Right atrium auricular region (tissue), 2 donors: Measurements from ENCODE around the gene RAB12. TPM values are rescaled to one million over a fixed set of nuclear protein-coding genes. Genes with fewer than 3 reads are reported as not detected.

Source experiments
- DNase-seq: peaks from one replicate; pipeline ENCODE4 v3.0.0-alpha.2; 2019; ENCODE audit warnings: low spot score
- H3K27ac ChIP-seq, 2 donors: fragments of 200-600 bp; sonication (generic); 1 replicate in 1 of 2; 2 replicates in 1 of 2; pipeline ENCODE4 v1.5.1; 2016 to 2019
- H3K27me3 ChIP-seq, 2 donors: fragments of 200-600 bp; sonication (generic); one replicate each; pipeline versions ENCODE4 v1.5.1 to v1.6.0; 2017 to 2019
- H3K36me3 ChIP-seq: fragments of 200-600 bp; sonication (generic); one replicate; pipeline ENCODE4 v1.5.1; 2016
- H3K4me1 ChIP-seq, 2 donors: fragments of 200-600 bp; sonication (generic); one replicate each; pipeline versions ENCODE4 v1.5.1 to v1.6.0; 2017 to 2019
- H3K4me3 ChIP-seq, 2 donors: fragments of 200-600 bp; sonication (generic); 1 replicate in 1 of 2; 2 replicates in 1 of 2; pipeline ENCODE4 v1.5.1; 2017 to 2019; ENCODE audit warnings: mild to moderate bottlenecking in 1 of 2, moderate library complexity in 1 of 2
- H3K9me3 ChIP-seq, 2 donors: fragments of 200-600 bp; sonication (generic); one replicate each; pipeline ENCODE4 v1.5.1; 2019
- total RNA-seq, 2 donors: library from RNA; depleted of rRNA; stranded (reverse); fragments of >200 nt; gene quantifications; one replicate each; pipeline ENCODE4 v1.1.0, GENCODE V29; 2016
- TF ChIP-seq, protein P1 (sequence below), 2 donors: fragments of 200-600 bp; sonication (generic); IDR thresholded peaks; one replicate each; pipeline ENCODE4 v1.5.1; 2019; ENCODE audit warnings: antibody characterized with exemption in 2 of 2

RAB12 gene
- total RNA-seq, 2 donors from 2014 or later, result 67.1 to 97.6 TPM

DNA sequence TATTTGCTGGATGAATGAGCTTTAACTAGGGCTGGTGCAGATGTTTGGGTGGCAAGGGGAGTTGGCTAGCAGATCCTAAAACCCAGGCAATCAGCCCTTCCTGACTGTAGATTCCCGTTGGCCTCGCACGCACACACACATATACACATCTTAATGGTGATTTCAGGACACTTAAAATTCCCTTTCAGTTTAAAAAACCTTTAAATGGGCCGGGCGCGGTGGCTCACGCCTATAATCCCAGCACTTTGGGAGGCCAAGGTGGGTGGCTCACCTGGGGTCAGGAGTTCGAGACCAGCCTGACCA, 76.6 kb downstream of the RAB12 start:
- H3K4me3 ChIP-seq, result no peak overlapping the region
- DNase-seq, result no peak
- TF ChIP-seq, protein P1, sequence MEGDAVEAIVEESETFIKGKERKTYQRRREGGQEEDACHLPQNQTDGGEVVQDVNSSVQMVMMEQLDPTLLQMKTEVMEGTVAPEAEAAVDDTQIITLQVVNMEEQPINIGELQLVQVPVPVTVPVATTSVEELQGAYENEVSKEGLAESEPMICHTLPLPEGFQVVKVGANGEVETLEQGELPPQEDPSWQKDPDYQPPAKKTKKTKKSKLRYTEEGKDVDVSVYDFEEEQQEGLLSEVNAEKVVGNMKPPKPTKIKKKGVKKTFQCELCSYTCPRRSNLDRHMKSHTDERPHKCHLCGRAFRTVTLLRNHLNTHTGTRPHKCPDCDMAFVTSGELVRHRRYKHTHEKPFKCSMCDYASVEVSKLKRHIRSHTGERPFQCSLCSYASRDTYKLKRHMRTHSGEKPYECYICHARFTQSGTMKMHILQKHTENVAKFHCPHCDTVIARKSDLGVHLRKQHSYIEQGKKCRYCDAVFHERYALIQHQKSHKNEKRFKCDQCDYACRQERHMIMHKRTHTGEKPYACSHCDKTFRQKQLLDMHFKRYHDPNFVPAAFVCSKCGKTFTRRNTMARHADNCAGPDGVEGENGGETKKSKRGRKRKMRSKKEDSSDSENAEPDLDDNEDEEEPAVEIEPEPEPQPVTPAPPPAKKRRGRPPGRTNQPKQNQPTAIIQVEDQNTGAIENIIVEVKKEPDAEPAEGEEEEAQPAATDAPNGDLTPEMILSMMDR (IDR thresholded peaks at IDR 0.05), result no peak
- H3K27me3 ChIP-seq, result no peaks in the 10 kb centered on the region
- H3K36me3 ChIP-seq, result no peaks in the 10 kb centered on the region
- H3K9me3 ChIP-seq, result no peaks in the 10 kb centered on the region
- no peak overlapping the region for H3K27ac ChIP-seq
- no peaks in the 10 kb centered on the region for H3K4me1 ChIP-seq

DNA sequence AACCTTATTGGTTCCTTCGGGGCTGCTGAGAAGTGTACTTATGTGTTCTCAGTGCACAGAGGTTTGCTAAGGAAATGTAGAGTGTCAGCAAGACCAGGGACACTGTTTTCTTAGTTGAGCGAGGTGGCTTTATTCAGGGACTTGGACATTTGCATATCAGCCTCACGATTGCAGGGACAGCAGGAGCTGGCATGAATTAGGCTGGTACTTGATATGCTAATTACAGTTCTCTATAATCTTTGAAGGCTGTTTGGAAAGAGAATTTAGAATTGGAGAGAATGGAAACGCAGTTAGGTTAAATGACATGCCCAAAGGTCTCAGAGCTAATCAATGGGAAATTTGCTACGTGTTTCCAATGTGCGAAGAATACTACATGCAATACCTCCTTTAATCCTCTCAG, 77.4 kb downstream of the RAB12 start:
- TF ChIP-seq, protein P1 (IDR thresholded peaks at IDR 0.05), result no peak
- no peaks in the 10 kb centered on the region for H3K4me1 ChIP-seq
- H3K36me3 ChIP-seq, result no peaks in the 10 kb centered on the region

DNA sequence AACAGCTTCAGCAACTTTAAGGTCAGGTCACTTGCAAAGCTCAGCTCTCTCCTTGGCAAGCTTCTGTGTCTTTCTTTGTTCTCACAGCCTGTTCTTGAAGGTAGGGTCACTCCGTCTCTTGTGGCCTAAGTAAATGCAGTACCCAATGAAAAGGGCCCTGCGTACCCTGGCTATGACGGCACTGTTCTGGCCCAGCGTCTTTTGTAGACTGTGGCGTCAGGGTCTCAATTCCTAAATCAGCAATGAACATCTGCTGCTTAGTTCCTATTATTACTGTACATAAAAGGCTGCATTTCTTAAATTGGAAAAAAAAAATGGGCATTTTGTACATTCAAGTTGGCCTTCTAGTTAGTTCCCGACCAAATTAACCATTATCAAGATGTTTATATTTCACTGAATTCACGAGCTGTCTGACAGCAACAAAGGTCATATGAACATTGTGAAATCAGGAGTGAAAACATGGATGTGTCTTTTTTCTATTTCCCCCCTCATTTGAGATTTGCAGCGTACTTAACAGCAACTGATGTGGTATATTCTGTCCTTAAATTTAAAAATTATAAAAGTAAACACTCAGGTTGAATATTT, 79.1 kb downstream of the RAB12 start:
- no peak for DNase-seq
- H3K27ac ChIP-seq, result no peak overlapping the region
- TF ChIP-seq, protein P1 (IDR thresholded peaks at IDR 0.05), result no peak
- no peaks in the 10 kb centered on the region for H3K4me1 ChIP-seq
- H3K27me3 ChIP-seq, result no peaks in the 10 kb centered on the region
- no peak overlapping the region for H3K4me3 ChIP-seq
- no peaks in the 10 kb centered on the region for H3K36me3 ChIP-seq
- no peaks in the 10 kb centered on the region for H3K9me3 ChIP-seq

More for the DNA sequence above, 77.4 kb downstream of the RAB12 start:
- Histone ChIP-seq H3K27ac (no peak overlapping the region), H3K4me3 (no peak overlapping the region), H3K9me3 (no peaks in the 10 kb centered on the region), H3K27me3 (no peaks in the 10 kb centered on the region)
- DNase-seq, result no peak

DNA sequence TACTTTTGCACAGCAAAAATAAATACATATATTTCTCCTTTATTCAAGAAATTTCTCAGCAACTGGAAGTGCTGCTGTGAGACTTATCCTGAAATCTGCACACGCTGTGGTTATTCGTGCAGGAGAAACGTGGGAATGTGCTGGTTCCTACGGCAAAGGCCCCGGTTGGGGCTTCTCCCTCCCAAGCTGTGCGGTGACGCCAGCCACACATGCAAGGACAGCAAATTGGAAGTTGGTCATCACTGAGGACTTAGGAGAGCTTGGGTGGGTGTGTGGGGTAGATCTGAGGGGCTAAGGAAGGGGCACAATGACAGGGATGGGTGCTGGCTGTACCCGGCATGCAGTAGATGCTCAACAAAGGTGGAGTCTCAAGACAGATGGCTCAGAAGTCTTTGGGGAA, 79.6 kb downstream of the RAB12 start:
- TF ChIP-seq, protein P1 (IDR thresholded peaks at IDR 0.05), result no peak
- DNase-seq, result no peak
- H3K4me1 ChIP-seq, result no peaks in the 10 kb centered on the region

More for the DNA sequence above, 79.6 kb downstream of the RAB12 start:
- Histone ChIP-seq H3K27me3 (no peaks in the 10 kb centered on the region), H3K27ac (no peak overlapping the region), H3K36me3 (no peaks in the 10 kb centered on the region), H3K4me3 (no peak overlapping the region), H3K9me3 (no peaks in the 10 kb centered on the region)

Other genes with a start within 250 kb of the RAB12 start
- 1 to 10 TPM; 5.4 to 7.2 TPM for gene MTCL1, start 96.1 kb downstream of the RAB12 start, total RNA-seq